GM12801 (cell line): ENCODE results near the gene GPR78.

Experiments used
- TF ChIP-seq, protein P1 (sequence below): IDR thresholded peaks from one replicate; pipeline ENCODE4 v1.5.1; 2011; ENCODE audit warnings: control low read depth; ENCODE audit not compliant: insufficient read length; ENCODE audit errors: extremely low read depth

Gene GPR78

GRCh38 chr4:8591114-8591513 lies 10.9 kb downstream of the GPR78 start:
- TF ChIP-seq, protein P1, sequence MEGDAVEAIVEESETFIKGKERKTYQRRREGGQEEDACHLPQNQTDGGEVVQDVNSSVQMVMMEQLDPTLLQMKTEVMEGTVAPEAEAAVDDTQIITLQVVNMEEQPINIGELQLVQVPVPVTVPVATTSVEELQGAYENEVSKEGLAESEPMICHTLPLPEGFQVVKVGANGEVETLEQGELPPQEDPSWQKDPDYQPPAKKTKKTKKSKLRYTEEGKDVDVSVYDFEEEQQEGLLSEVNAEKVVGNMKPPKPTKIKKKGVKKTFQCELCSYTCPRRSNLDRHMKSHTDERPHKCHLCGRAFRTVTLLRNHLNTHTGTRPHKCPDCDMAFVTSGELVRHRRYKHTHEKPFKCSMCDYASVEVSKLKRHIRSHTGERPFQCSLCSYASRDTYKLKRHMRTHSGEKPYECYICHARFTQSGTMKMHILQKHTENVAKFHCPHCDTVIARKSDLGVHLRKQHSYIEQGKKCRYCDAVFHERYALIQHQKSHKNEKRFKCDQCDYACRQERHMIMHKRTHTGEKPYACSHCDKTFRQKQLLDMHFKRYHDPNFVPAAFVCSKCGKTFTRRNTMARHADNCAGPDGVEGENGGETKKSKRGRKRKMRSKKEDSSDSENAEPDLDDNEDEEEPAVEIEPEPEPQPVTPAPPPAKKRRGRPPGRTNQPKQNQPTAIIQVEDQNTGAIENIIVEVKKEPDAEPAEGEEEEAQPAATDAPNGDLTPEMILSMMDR: no peak

GRCh38 chr4:8591626-8592365 lies 11.6 kb downstream of the GPR78 start:
- TF ChIP-seq, protein P1: no peak

DNA sequence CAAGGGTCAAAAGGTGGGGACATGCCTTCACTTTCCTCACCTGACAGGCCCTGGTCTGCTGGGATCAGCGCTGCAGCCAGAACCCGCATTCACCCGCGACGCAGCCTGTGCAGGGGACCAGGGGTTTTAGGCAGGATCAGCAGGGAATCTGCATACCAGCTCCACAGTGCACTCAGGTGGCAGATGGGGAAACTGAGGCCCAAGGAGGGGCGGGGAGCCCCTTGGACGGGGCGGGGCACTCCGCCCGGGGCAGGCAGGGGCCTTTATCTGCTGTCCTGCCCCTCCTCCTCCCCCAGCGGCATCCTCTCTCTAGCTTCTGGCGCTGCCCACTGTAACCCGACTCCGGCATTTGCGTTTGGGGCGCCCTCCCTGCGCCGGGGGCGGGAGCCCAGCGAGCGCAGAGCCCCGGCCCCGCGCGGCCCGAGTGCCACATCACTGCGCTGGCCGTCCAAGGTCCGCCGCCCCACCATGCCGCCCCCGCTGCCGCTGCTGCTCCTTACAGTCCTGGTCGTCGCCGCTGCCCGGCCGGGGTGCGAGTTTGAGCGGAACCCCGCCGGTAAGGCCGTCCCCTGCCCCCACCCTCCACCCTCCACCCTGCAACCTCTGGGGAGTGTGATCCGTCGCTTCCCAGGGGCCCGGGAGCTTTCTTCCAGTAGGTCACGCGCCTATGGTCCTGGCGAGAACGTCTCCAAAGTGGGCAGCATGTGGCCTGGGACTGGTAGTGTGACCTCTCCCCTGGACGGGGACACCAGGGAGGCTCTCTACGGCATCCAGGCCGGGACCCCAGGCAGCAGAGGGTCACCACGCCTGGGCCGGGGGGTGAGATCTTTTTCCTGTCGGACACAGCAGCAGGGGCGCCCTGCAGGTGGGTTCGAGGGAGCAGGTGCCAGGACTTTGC lies 12.4 kb downstream of the GPR78 start, which contains the start of gene CPZ:
Gene CPZ (plus strand): TSS at position 400 of the 898 bp plus-strand sequence. CDS start 69 bp downstream, at position 469.
- TF ChIP-seq, protein P1: no peak

DNA sequence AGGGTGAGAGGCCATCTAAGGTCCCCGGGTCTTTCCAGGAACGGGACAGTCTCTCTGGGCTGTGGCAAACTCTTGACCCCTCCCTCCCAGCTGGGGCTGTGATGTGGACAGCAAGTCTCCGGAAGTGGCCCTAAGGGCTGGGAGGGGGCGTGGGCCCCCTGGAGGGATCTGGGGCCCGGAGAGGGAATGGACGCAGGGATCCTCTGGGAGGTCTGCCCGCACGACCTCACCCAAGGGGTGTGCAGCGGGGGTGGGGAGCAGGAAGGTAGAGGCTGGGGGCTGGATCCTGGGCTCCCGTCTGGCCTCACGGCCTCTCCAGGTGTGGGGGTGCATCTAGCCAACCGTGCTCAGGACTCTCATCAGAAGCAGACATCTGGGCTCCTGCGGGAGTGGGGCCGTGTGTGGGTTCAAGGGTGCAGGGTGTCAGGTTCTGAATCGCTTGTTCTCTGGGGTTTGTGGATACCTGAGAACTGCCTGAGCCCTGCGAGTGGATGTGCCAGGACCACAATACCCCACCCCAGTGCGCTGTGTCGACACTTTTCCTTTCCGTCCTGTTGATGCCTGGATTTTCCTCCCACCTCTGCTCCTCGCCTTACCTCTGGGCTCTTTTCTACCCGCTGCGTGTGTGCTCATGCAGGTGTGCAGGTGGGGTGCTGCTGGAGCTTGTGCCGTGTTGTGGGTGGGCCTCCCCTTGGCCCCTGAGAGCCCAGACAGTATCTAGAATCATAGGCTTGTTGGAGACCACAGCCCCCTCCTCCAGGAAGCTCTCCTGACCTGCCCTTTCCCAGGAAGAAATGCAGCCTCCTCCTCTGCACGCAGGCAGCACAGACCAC lies 13.3 kb downstream of the GPR78 start:
- TF ChIP-seq, protein P1: no peak

DNA sequence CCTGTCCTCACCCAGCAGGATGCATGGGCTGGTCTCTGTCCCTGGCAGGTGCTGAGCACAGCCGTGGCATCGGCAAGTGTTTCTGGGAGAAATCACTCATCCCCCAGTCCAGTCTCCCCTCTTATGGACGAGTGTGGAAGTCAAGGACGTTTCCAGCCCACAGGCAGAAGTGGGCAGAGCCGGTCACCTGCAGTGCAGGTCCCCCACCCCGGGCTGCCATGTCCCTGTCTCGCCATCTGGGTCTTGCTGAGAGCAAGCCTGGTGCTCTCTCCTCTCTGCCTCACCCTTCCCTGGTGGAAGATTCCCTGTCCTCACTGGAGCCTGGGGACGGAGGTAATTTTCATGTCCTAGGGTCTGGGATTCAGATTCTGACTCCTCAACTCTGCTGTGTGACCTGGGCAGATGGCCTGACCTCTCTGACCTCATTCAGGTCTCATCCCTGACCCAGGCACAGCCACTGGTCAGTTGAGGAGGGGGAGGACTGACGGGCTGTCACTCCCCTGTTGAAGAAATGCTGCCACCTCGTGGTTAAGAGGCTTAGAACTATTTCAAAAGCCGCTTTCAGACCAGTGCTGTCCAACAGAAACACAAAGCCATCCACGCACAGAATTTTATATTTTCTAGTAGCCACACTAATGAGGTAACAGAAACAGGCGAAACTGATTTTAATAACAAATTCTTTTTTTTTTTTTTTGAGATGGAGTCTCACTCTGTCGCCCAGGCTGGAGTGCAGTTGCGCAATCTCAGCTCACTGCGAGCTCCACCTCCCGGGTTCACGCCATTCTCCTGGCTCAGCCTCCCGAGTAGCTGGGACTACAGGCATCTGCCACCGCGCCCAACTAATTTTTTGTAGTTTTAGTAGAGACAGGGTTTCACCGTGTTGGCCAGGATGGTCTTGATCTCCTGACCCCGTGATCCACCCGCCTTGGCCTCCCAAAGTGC lies 14.2 kb downstream of the GPR78 start:
- TF ChIP-seq, protein P1: no peak

DNA sequence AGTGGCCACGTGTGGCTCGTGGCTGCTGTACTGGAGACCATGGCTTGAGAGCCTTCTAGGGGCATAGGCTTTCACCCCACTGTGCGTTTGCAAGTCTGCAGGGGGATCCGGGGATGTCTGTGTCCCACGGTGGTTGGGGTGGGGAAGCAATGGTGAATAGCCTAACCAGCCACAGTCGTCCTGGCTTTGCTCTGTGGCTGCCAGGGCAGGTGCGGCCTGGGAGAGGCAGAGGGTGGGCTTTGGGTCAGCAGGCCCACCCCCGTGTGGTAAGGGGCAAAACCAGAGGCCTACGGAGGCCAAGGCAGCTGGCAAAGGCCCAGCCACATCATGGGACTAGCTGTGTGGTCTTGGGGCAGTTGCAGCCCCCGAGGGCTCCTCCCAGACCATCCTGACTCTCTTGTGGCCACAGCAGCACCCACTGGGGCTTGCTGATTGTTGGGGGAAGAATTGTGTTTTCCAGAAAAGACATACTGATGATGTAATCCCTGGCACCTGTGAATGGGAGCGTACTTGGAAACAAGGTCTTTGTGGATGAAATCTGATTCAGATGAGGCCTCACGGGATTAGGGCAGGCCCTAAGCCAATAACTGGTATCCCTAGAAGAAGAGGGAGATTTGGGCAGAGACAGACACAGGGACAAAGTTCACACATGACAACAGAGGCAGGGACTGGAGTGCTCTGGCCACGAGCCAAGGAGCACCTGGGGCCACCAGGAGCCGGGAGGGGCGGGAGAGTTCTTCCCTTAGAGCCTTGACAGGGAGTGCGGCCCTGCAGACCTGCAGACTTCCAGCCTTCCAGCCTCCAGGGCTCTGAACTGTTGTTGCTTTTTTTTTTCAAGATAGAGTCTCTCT lies 15.3 kb downstream of the GPR78 start:
- TF ChIP-seq, protein P1: no peak
